Neural cell (in vitro differentiated cells): ENCODE data around the gene PPIL6. TPM values are rescaled to one million over a fixed set of nuclear protein-coding genes. Genes with fewer than 3 reads are reported as not detected.

Source experiments
- H2AFZ ChIP-seq: fragments of 200-600, 300-800 bp; sonication (generic), shearing (Covaris generic); 2 replicates; pipeline ENCODE4 v1.6.0; 2014; ENCODE audit warnings: low read depth, mild to moderate bottlenecking, antibody characterized with exemption, low read length, moderate library complexity
- H3F3A ChIP-seq: fragments of 200-600 bp; shearing (Covaris generic); 2 replicates; pipeline ENCODE4 v1.6.1; 2016; ENCODE audit warnings: mild to moderate bottlenecking, moderate library complexity, mixed read lengths, antibody characterized with exemption, low read length; ENCODE audit not compliant: insufficient read depth, poor library complexity, severe bottlenecking
- H3K27ac ChIP-seq: fragments of 200-600, 300-800 bp; sonication (generic), shearing (Covaris generic); 2 replicates; pipeline ENCODE4 v1.5.1; 2014; ENCODE audit warnings: mild to moderate bottlenecking, low read length, moderate library complexity
- H3K27me3 ChIP-seq: fragments of 300-800, 200-600 bp; sonication (generic), shearing (Covaris generic); 2 replicates; pipeline ENCODE4 v1.6.0; 2014; ENCODE audit warnings: mild to moderate bottlenecking, low read depth, low read length, moderate library complexity; ENCODE audit not compliant: insufficient read depth
- H3K36me3 ChIP-seq: fragments of 300-800, 200-600 bp; sonication (generic), shearing (Covaris generic); 2 replicates; pipeline ENCODE4 v1.5.1; 2014; ENCODE audit warnings: mild to moderate bottlenecking, antibody characterized with exemption, low read length, moderate library complexity; ENCODE audit not compliant: insufficient read depth
- H3K4me2 ChIP-seq: fragments of 300-800, 200-600 bp; sonication (generic), shearing (Covaris generic); 2 replicates; pipeline ENCODE4 v1.6.0; 2014; ENCODE audit warnings: mild to moderate bottlenecking, low read length
- H3K4me3 ChIP-seq: fragments of 300-800, 200-600 bp; sonication (generic), shearing (Covaris generic); 2 replicates; pipeline ENCODE4 v1.5.1; 2014; ENCODE audit warnings: mild to moderate bottlenecking, low read length, moderate library complexity
- H3K79me2 ChIP-seq: fragments of 200-600 bp; shearing (Covaris generic); replicated peaks from 2 replicates; pipeline ENCODE4 v1.6.0; 2014; ENCODE audit warnings: mild to moderate bottlenecking, low read length, moderate library complexity; ENCODE audit not compliant: insufficient read depth
- H3K9ac ChIP-seq: fragments of 300-800, 200-600 bp; sonication (generic), shearing (Covaris generic); 2 replicates; pipeline ENCODE4 v1.6.1; 2016; ENCODE audit warnings: mild to moderate bottlenecking, low read length, mixed read lengths
- H3K9me2 ChIP-seq: fragments of 200-600 bp; shearing (Covaris generic); 2 replicates; pipeline ENCODE4 v1.6.1; 2016; ENCODE audit warnings: mild to moderate bottlenecking, low read length, mixed read lengths; ENCODE audit not compliant: insufficient read depth
- H3K9me3 ChIP-seq: fragments of 200-600, 300-800 bp; sonication (generic), shearing (Covaris generic); 2 replicates; pipeline ENCODE4 v1.6.1; 2016; ENCODE audit warnings: mild to moderate bottlenecking, mixed run types, low read length, moderate library complexity, mixed read lengths
- H4K20me1 ChIP-seq: fragments of 200-600 bp; shearing (Covaris generic); 2 replicates; pipeline ENCODE4 v1.6.1; 2016; ENCODE audit warnings: mild to moderate bottlenecking, mixed run types; ENCODE audit not compliant: insufficient read depth
- EP300 ChIP-seq: fragments of 450-650 bp; conservative IDR thresholded peaks from 2 replicates; pipeline ENCODE4 v1.6.1; 2014; ENCODE audit warnings: antibody characterized with exemption, mild to moderate bottlenecking, moderate library complexity; ENCODE audit not compliant: poor library complexity, severe bottlenecking
- EZH2 ChIP-seq: fragments of 200-600, 300-800 bp; shearing (Covaris generic), sonication (generic); IDR thresholded peaks from 2 replicates; pipeline ENCODE4 v1.6.1; 2014; ENCODE audit warnings: antibody characterized with exemption, low read length, borderline replicate concordance, mild to moderate bottlenecking; ENCODE audit not compliant: insufficient read depth, poor library complexity, severe bottlenecking
- MXI1 ChIP-seq: fragments of 450-650 bp; conservative IDR thresholded peaks from 2 replicates; pipeline ENCODE4 v1.6.1; 2014; ENCODE audit warnings: antibody characterized with exemption, mild to moderate bottlenecking; ENCODE audit not compliant: poor library complexity, severe bottlenecking
- POLR2AphosphoS5 ChIP-seq: IDR thresholded peaks from 2 replicates; pipeline ENCODE4 v1.6.1; 2012
- RAD21 ChIP-seq: fragments of 450-650 bp; conservative IDR thresholded peaks from 2 replicates; pipeline ENCODE4 v1.6.1; 2014; ENCODE audit warnings: antibody characterized with exemption, mild to moderate bottlenecking, moderate library complexity
- SMC3 ChIP-seq: fragments of 450-650 bp; conservative IDR thresholded peaks from 2 replicates; pipeline ENCODE4 v1.6.1; 2014; ENCODE audit warnings: antibody characterized with exemption, mild to moderate bottlenecking, moderate library complexity; ENCODE audit not compliant: poor library complexity
- TAF1 ChIP-seq: IDR thresholded peaks from 2 replicates; pipeline ENCODE4 v1.6.1; 2012; ENCODE audit warnings: low read depth
- polyA plus RNA-seq: library from polyadenylated mRNA; depleted of rRNA; stranded (reverse); fragments of >200 nt; gene quantifications from 2 replicates; pipeline ENCODE4 v1.2.3, GENCODE V29; 2014
- TF ChIP-seq, protein P1 (sequence below): IDR thresholded peaks from 2 replicates; pipeline ENCODE4 v1.6.1; 2012; ENCODE audit warnings: borderline replicate concordance
- TF ChIP-seq, protein P2 (sequence below): fragments of 450-650 bp; IDR thresholded peaks from 2 replicates; pipeline ENCODE4 v1.5.1; 2014; ENCODE audit warnings: antibody characterized with exemption, mild to moderate bottlenecking, moderate library complexity; ENCODE audit not compliant: poor library complexity, severe bottlenecking

PPIL6 gene
- polyA plus RNA-seq, 1 donor from 2014 or later: 11.8 TPM

DNA sequence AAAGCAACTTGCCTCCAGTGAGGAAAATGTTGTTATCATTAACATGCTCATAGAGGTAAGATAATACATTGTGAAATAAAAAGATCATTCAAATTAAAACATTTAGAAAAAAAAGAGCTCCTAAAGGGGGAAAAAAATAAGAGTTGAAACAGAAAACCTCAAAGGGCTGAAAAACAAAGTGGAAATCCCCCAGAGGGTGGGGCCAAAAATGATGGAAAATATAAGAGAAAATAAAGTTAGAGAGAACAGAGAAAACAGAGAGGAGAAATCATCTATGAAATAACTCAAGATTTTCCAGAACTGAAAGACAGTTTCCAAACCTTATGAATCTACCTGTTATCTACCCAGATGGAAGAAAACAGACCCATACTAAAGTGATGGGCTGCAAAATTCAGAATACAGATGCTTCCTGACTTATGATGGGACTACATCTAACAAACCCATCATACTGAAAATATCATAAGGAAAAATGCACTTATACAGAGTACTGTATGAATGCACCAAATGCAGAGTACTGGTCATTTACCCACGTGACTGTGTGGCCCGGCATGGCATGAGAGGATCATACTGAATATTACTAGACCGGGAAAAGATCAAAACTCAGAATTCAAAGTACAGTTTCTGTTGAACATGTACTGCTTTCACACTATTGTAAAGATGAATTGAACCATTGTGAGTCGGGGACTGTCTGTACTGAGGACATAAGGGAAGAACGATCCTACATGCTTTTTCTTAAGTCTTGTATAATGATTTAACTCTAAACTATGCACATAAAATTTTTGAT, 38.6 kb upstream of the PPIL6 start:
- no peak overlapping the region for H3K9ac ChIP-seq
- TF ChIP-seq POLR2AphosphoS5: no peak
- TF ChIP-seq, protein P1, sequence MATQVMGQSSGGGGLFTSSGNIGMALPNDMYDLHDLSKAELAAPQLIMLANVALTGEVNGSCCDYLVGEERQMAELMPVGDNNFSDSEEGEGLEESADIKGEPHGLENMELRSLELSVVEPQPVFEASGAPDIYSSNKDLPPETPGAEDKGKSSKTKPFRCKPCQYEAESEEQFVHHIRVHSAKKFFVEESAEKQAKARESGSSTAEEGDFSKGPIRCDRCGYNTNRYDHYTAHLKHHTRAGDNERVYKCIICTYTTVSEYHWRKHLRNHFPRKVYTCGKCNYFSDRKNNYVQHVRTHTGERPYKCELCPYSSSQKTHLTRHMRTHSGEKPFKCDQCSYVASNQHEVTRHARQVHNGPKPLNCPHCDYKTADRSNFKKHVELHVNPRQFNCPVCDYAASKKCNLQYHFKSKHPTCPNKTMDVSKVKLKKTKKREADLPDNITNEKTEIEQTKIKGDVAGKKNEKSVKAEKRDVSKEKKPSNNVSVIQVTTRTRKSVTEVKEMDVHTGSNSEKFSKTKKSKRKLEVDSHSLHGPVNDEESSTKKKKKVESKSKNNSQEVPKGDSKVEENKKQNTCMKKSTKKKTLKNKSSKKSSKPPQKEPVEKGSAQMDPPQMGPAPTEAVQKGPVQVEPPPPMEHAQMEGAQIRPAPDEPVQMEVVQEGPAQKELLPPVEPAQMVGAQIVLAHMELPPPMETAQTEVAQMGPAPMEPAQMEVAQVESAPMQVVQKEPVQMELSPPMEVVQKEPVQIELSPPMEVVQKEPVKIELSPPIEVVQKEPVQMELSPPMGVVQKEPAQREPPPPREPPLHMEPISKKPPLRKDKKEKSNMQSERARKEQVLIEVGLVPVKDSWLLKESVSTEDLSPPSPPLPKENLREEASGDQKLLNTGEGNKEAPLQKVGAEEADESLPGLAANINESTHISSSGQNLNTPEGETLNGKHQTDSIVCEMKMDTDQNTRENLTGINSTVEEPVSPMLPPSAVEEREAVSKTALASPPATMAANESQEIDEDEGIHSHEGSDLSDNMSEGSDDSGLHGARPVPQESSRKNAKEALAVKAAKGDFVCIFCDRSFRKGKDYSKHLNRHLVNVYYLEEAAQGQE: no peak
- no peak for TF ChIP-seq EZH2
- no peak for TF ChIP-seq EP300
- no peak for TF ChIP-seq SMC3
- TF ChIP-seq, protein P2, sequence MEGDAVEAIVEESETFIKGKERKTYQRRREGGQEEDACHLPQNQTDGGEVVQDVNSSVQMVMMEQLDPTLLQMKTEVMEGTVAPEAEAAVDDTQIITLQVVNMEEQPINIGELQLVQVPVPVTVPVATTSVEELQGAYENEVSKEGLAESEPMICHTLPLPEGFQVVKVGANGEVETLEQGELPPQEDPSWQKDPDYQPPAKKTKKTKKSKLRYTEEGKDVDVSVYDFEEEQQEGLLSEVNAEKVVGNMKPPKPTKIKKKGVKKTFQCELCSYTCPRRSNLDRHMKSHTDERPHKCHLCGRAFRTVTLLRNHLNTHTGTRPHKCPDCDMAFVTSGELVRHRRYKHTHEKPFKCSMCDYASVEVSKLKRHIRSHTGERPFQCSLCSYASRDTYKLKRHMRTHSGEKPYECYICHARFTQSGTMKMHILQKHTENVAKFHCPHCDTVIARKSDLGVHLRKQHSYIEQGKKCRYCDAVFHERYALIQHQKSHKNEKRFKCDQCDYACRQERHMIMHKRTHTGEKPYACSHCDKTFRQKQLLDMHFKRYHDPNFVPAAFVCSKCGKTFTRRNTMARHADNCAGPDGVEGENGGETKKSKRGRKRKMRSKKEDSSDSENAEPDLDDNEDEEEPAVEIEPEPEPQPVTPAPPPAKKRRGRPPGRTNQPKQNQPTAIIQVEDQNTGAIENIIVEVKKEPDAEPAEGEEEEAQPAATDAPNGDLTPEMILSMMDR: no peak
- TF ChIP-seq TAF1: no peak
- no peak for TF ChIP-seq RAD21
- TF ChIP-seq MXI1: no peak
- H3K79me2 ChIP-seq: no peaks in the 10 kb centered on the region
- H3K4me3 ChIP-seq: peak overlapping the region; percentile 42
- H3K27ac ChIP-seq: no peak overlapping the region
- no peaks in the 10 kb centered on the region for H3K9me3 ChIP-seq
- H3K9me2 ChIP-seq: no peaks in the 10 kb centered on the region
- H4K20me1 ChIP-seq: no peaks in the 10 kb centered on the region
- H3K27me3 ChIP-seq: no peaks in the 10 kb centered on the region
- no peaks in the 10 kb centered on the region for H3K36me3 ChIP-seq
- H3K4me2 ChIP-seq: no peak overlapping the region
- H3F3A ChIP-seq: no peaks in the 10 kb centered on the region
- H2AFZ ChIP-seq: no peak overlapping the region

DNA sequence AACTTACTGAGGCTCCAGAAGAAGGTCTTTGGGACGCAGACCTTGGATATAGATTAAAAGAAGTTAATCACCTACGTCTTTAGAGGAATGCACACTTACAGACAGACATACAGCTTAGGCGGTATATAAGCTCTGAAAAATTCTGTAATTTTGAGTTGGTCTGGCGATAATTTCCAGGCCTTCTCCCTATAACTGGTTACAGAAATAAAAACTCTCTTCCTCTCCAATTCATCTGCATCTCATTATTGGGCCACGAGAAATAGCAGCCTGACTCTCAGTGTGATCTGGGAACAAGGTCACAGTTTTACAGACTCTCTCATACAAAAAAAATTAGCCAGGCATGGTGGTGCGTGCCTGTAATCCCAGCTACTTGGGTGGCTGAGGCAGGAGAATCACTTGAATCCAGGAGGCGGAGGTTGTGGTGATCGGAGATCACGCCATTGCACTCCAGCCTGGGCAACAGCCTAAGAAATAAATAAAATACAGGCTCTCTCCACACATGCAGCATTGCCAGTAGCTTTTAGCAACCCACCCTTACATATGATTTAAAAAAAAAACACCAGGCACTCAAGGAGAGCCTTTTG, 37.9 kb upstream of the PPIL6 start:
- Histone ChIP-seq H3K79me2 (no peaks in the 10 kb centered on the region), H3K9ac (no peak overlapping the region), H4K20me1 (no peaks in the 10 kb centered on the region), H3K27ac (no peak overlapping the region), H2AFZ (no peak overlapping the region), H3K4me3 (peak overlapping the region; percentile 42), H3K4me2 (no peak overlapping the region), H3K9me3 (no peaks in the 10 kb centered on the region), H3K9me2 (no peaks in the 10 kb centered on the region), H3K36me3 (peaks cover 4% of the 10 kb centered on the region), H3K27me3 (no peaks in the 10 kb centered on the region), H3F3A (no peaks in the 10 kb centered on the region)
- TF ChIP-seq, protein P1: no peak
- TF ChIP-seq TAF1 (no peak), POLR2AphosphoS5 (no peak), EZH2 (no peak), EP300 (no peak), MXI1 (no peak), RAD21 (no peak), SMC3 (no peak)
- TF ChIP-seq, protein P2: no peak
